ENCODE results near the gene UAP1L1. TPM values are rescaled to one million over a fixed set of nuclear protein-coding genes. Genes with fewer than 3 reads are reported as not detected.

UAP1L1 gene
- 0.63 TPM for total RNA-seq

GRCh38 chr9:137077010-137077747 is at the start of gene UAP1L1:
UAP1L1 (plus strand) TSS chr9:137077517; CDS start chr9:137077533, 16 bp downstream.

GRCh38 chr9:137031904-137032640 is 45.2 kb upstream of the UAP1L1 start, which contains the start of gene FUT7:
FUT7 (minus strand) TSS chr9:137032088; CDS start chr9:137031991, 97 bp downstream.

GRCh38 chr9:137046088-137046787 is 31.1 kb upstream of the UAP1L1 start, which contains the start of gene NPDC1:
NPDC1 (minus strand) TSS chr9:137046177; CDS start chr9:137045989, 188 bp downstream.

GRCh38 chr9:137053944-137054931 is 23.1 kb upstream of the UAP1L1 start, which contains the start of gene ENTPD2:
ENTPD2 (minus strand) TSS chr9:137054061; CDS start chr9:137053997, 64 bp downstream.

GRCh38 chr9:137070201-137070905 is 7.0 kb upstream of the UAP1L1 start, which contains the start of gene SAPCD2:
SAPCD2 (minus strand) TSS chr9:137070557; CDS start chr9:137070460, 97 bp downstream.

GRCh38 chr9:137086531-137087408 is 9.5 kb downstream of the UAP1L1 start, which contains the start of gene MAN1B1:
MAN1B1 (plus strand) TSS chr9:137086985; CDS start chr9:137087000, 15 bp downstream.

GRCh38 chr9:137114613-137115393 is 37.5 kb downstream of the UAP1L1 start, which contains the start of gene DPP7:
DPP7 (minus strand) TSS chr9:137114733; CDS start chr9:137114713, 20 bp downstream.

Small RNA genes within 50 kb of the gene (small RNA-seq; reads per million reads assigned to genes)
- gene RF00153 (ENCODE audit: low replicate concordance), result 0.18 reads per million

Other genes starting within 250 kb of the UAP1L1 start
- gene AJM1, start 235.0 kb upstream of the UAP1L1 start, total RNA-seq, result 1.9 TPM
- gene PHPT1, start 228.1 kb upstream of the UAP1L1 start, total RNA-seq, result 77.6 TPM
- 11.3 TPM for gene MAMDC4, start 225.2 kb upstream of the UAP1L1 start, total RNA-seq
- gene EDF1, start 211.2 kb upstream of the UAP1L1 start, total RNA-seq, result 135 TPM
- 11.6 TPM for gene TRAF2, start 191.0 kb upstream of the UAP1L1 start, total RNA-seq
- gene FBXW5, start 132.8 kb upstream of the UAP1L1 start, total RNA-seq, result 64.5 TPM
- not detected for gene C8G, start 132.3 kb upstream of the UAP1L1 start, total RNA-seq
- gene LCN12, start 125.2 kb upstream of the UAP1L1 start, total RNA-seq, result 0.94 TPM
- gene PTGDS, start 100.0 kb upstream of the UAP1L1 start, total RNA-seq, result 11.9 TPM
- 0.94 TPM for gene LCNL1, start 94.5 kb upstream of the UAP1L1 start, total RNA-seq
- 14.7 TPM for gene PAXX, start 85.1 kb upstream of the UAP1L1 start, total RNA-seq
- not detected for gene CLIC3, start 80.9 kb upstream of the UAP1L1 start, total RNA-seq
- gene ABCA2, start 49.3 kb upstream of the UAP1L1 start, total RNA-seq, result 45.4 TPM
- not detected for gene FUT7, start 45.4 kb upstream of the UAP1L1 start, total RNA-seq
- gene NPDC1, start 31.3 kb upstream of the UAP1L1 start, total RNA-seq, result 34.4 TPM
- gene ENTPD2, start 23.5 kb upstream of the UAP1L1 start, total RNA-seq, result 0.63 TPM
- 2.5 TPM for gene SAPCD2, start 7.0 kb upstream of the UAP1L1 start, total RNA-seq
- 72.6 TPM for gene MAN1B1, start 9.5 kb downstream of the UAP1L1 start, total RNA-seq
- 36.6 TPM for gene DPP7, start 37.2 kb downstream of the UAP1L1 start, total RNA-seq
- 63.5 TPM for gene GRIN1, start 61.6 kb downstream of the UAP1L1 start, total RNA-seq
- gene LRRC26, start 92.5 kb downstream of the UAP1L1 start, total RNA-seq, result 0.31 TPM
- not detected for gene TMEM210, start 94.5 kb downstream of the UAP1L1 start, total RNA-seq
- 39.1 TPM for gene ANAPC2, start 111.0 kb downstream of the UAP1L1 start, total RNA-seq
- 21.3 TPM for gene SSNA1, start 111.2 kb downstream of the UAP1L1 start, total RNA-seq
- 7.5 TPM for gene TPRN, start 123.2 kb downstream of the UAP1L1 start, total RNA-seq
- 31.6 TPM for gene TMEM203, start 128.1 kb downstream of the UAP1L1 start, total RNA-seq
- 6.9 TPM for gene NDOR1, start 128.2 kb downstream of the UAP1L1 start, total RNA-seq
- 1.9 TPM for gene RNF208, start 144.7 kb downstream of the UAP1L1 start, total RNA-seq
- not detected for gene CYSRT1, start 147.7 kb downstream of the UAP1L1 start, total RNA-seq
- not detected for gene RNF224, start 150.0 kb downstream of the UAP1L1 start, total RNA-seq
- not detected for gene SLC34A3, start 153.4 kb downstream of the UAP1L1 start, total RNA-seq
- gene TUBB4B, start 163.8 kb downstream of the UAP1L1 start, total RNA-seq, result 88.9 TPM
- not detected for gene STPG3, start 173.8 kb downstream of the UAP1L1 start, total RNA-seq
- 34.4 TPM for gene NELFB, start 177.8 kb downstream of the UAP1L1 start, total RNA-seq
- 0.31 TPM for gene TOR4A, start 200.2 kb downstream of the UAP1L1 start, total RNA-seq
- 5.0 TPM for gene NRARP, start 224.8 kb downstream of the UAP1L1 start, total RNA-seq

Data from parietal lobe (tissue), 2 donors.